IPS-20b (cell line): ENCODE measurements around the gene CAD.

ENCODE experiments used
- H3K27ac ChIP-seq: one replicate; pipeline ENCODE4 v1.5.1; 2013; ENCODE audit warnings: low read length
- H3K27me3 ChIP-seq: 2 replicates; pipeline ENCODE4 v1.6.1; 2013; ENCODE audit warnings: mild to moderate bottlenecking, low read length, inconsistent platforms; ENCODE audit not compliant: insufficient read depth
- H3K36me3 ChIP-seq: 2 replicates; pipeline ENCODE4 v1.6.1; 2013; ENCODE audit warnings: low read depth, mild to moderate bottlenecking, inconsistent platforms, low read length, moderate library complexity; ENCODE audit not compliant: insufficient read depth
- H3K4me1 ChIP-seq: 2 replicates; pipeline ENCODE4 v1.6.1; 2013; ENCODE audit warnings: mild to moderate bottlenecking, control low read depth, inconsistent platforms, low read length, moderate library complexity; ENCODE audit not compliant: insufficient read depth
- H3K4me3 ChIP-seq: 2 replicates; pipeline ENCODE4 v1.5.1; 2013; ENCODE audit warnings: mild to moderate bottlenecking, low read length, inconsistent platforms
- H3K9ac ChIP-seq: 2 replicates; pipeline ENCODE4 v1.6.1; 2013; ENCODE audit warnings: low read depth, mild to moderate bottlenecking, inconsistent platforms, low read length, moderate library complexity
- H3K9me3 ChIP-seq: 2 replicates; pipeline ENCODE4 v1.6.1; 2013; ENCODE audit warnings: mild to moderate bottlenecking, low read depth, low read length, inconsistent platforms; ENCODE audit not compliant: insufficient read depth

Gene CAD

DNA sequence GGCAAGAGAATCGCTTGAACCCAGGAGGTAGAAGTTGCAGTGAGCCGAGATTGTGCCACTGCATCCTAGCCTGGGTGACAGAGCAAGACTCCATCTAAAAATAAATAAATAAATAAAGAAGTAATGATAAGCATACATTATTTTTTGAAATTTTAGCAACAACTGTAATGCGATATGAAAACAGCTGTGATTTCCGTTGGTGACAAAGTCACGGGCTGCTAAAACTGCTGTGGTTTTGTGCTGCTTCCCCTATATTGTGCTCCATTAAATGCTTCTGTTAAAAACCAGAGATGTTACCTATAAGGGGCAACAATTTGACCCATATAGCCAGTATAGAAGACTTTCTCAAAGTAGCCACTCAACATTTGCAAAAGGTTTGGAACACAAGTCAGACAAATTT lies 73.4 kb downstream of the CAD start:
- Histone ChIP-seq H3K36me3 (no peaks in the 10 kb centered on the region), H3K27ac (no peak overlapping the region), H3K4me1 (no peaks in the 10 kb centered on the region; the same call in 1 of the 2 replicates), H3K27me3 (0 out of 2 replicates have a peak, but pooled peaks cover 8% of the 10 kb centered on the region), H3K9ac (no peak overlapping the region), H3K4me3 (no peak overlapping the region), H3K9me3 (no peaks in the 10 kb centered on the region)

DNA sequence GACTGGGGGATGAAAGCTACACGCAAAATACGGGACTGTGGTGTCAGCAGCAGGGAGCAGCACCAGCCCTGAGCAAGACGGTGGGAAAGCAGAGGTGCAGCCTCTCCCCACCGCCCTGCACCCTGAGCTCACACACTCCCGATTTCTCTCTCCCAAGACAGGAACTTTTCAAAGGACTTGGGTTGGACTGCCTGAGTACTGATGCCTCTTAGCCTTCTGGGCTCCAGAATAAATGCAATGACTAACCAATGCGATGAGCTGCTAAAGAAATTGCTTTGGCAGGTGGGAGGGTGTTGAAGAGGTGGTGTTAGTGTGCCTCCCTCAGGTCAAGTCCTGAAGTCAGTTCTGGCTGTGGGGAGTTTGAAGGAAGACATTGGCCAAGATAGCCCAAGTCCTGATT lies 74.7 kb downstream of the CAD start:
- Histone ChIP-seq H3K4me1 (no peaks in the 10 kb centered on the region; the same call in 1 of the 2 replicates), H3K27ac (no peak overlapping the region), H3K9ac (no peak overlapping the region), H3K4me3 (peak overlapping the region; percentile 8; the same call in 1 of the 2 replicates), H3K27me3 (0 out of 2 replicates have a peak, but pooled peaks cover 8% of the 10 kb centered on the region), H3K36me3 (no peaks in the 10 kb centered on the region), H3K9me3 (no peaks in the 10 kb centered on the region)
